Measurements from ENCODE around the gene PLA2G4A. TPM values are rescaled to one million over a fixed set of nuclear protein-coding genes. Genes with fewer than 3 reads are reported as not detected.

The PLA2G4A gene
- total and polyA plus RNA-seq, 5 donors from 2014 or later = not detected

DNA sequence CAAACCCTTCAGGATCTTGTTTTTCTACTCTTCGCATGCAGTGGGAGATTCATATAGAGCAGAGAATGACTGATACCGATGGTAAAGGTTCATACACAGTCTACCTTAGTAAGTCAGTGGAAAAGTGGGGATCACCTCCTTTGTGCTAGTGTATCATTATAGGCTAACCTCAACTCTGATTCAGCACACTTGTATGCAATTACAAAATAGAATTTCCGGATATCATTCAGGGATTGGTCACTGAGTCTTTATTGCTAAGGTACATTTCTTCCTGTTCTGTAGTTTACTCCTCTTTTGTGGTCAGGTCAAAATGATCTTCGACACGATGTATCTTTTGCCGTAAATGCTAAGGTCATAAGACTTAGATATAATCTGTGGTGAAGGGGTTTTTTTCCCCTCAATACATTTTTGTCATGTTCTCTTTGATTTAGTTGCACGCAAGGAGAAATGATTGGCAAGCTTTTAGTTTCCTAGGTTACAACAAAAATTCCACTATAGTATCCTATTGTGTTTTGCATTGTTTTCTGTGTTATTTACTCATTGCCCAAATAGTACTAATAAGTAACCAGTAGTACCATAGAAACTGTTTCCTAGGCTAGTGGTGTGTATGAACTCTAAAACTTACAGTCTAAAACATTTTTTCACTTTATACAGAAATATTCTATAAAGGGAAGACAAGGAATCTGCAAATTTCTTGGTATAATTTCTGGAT lies 35.7 kb upstream of the PLA2G4A start:
- Mint-ChIP-seq H3K4me1 (no peaks in the 10 kb centered on the region), H3K27ac (no peak overlapping the region), H3K27me3 (no peaks in the 10 kb centered on the region), H3K4me3 (no peak overlapping the region), H3K36me3 (no peaks in the 10 kb centered on the region), H3K9me3 (peaks cover 0 to 5% (median 0%) of the 10 kb centered on the region in 7 donors)
- no peak for DNase-seq
- no peak for ATAC-seq (ENCODE audit: low read depth in 2 of 2)
- H3K36me3 ChIP-seq (ENCODE audit: control insufficient read depth, insufficient read depth, low read length) = no peaks in the 10 kb centered on the region
- no peak overlapping the region for H3K27ac ChIP-seq (ENCODE audit: insufficient read depth, low read length, poor library complexity, severe bottlenecking)
- H3K4me3 ChIP-seq (ENCODE audit: low read depth, low read length) = no peak overlapping the region
- H3K9me3 ChIP-seq (ENCODE audit: control insufficient read depth in 2 of 2, low read length in 2 of 2) = no peaks in the 10 kb centered on the region
- H3K27me3 ChIP-seq (ENCODE audit: control insufficient read depth, insufficient read depth, low read length) = no peaks in the 10 kb centered on the region
- no peaks in the 10 kb centered on the region for H3K4me1 ChIP-seq (ENCODE audit: control insufficient read depth, insufficient read depth, low read length, poor library complexity, severe bottlenecking)

- Histone ChIP-seq H3K27ac (ENCODE audit: insufficient read depth, low read length, poor library complexity, severe bottlenecking) (no peak overlapping the region), H3K4me1 (ENCODE audit: control insufficient read depth, insufficient read depth, low read length, poor library complexity, severe bottlenecking) (no peaks in the 10 kb centered on the region), H3K9me3 (ENCODE audit: control insufficient read depth in 2 of 2, low read length in 2 of 2) (no peaks in the 10 kb centered on the region)
Observed at GRCh38 chr1:186793582-186793927, 35.2 kb upstream of the PLA2G4A start.

GRCh38 chr1:186798960-186799688 lies 29.6 kb upstream of the PLA2G4A start:
- no peak overlapping the region for H3K4me3 ChIP-seq (ENCODE audit: low read depth, low read length)
- H3K27ac Mint-ChIP-seq = no peak overlapping the region
- H3K27me3 ChIP-seq (ENCODE audit: control insufficient read depth, insufficient read depth, low read length) = no peaks in the 10 kb centered on the region
- ATAC-seq (ENCODE audit: low read depth in 2 of 2) (no peak), DNase-seq (no peak)
- H3K9me3 Mint-ChIP-seq = peaks cover 0 to 1% (median 0%) of the 10 kb centered on the region in 7 donors
- H3K4me1 Mint-ChIP-seq = no peaks in the 10 kb centered on the region
- no peaks in the 10 kb centered on the region for H3K36me3 Mint-ChIP-seq
- no peaks in the 10 kb centered on the region for H3K9me3 ChIP-seq (ENCODE audit: control insufficient read depth in 2 of 2, low read length in 2 of 2)
- no peak overlapping the region for H3K4me3 Mint-ChIP-seq
- no peaks in the 10 kb centered on the region for H3K4me1 ChIP-seq (ENCODE audit: control insufficient read depth, insufficient read depth, low read length, poor library complexity, severe bottlenecking)
- H3K27ac ChIP-seq (ENCODE audit: insufficient read depth, low read length, poor library complexity, severe bottlenecking) = no peak overlapping the region
- H3K27me3 Mint-ChIP-seq = no peaks in the 10 kb centered on the region
- H3K36me3 ChIP-seq (ENCODE audit: control insufficient read depth, insufficient read depth, low read length) = no peaks in the 10 kb centered on the region

More at GRCh38 chr1:186793582-186793927, 35.2 kb upstream of the PLA2G4A start:
- Mint-ChIP-seq H3K4me3 (no peak overlapping the region), H3K27me3 (no peaks in the 10 kb centered on the region), H3K36me3 (no peaks in the 10 kb centered on the region), H3K9me3 (peaks cover 0 to 5% (median 0%) of the 10 kb centered on the region in 7 donors), H3K27ac (no peak overlapping the region), H3K4me1 (no peaks in the 10 kb centered on the region)
- ATAC-seq (ENCODE audit: low read depth in 2 of 2) (no peak), DNase-seq (no peak)
- no peak overlapping the region for H3K4me3 ChIP-seq (ENCODE audit: low read depth, low read length)
- H3K27me3 ChIP-seq (ENCODE audit: control insufficient read depth, insufficient read depth, low read length) = no peaks in the 10 kb centered on the region
- H3K36me3 ChIP-seq (ENCODE audit: control insufficient read depth, insufficient read depth, low read length) = no peaks in the 10 kb centered on the region

DNA sequence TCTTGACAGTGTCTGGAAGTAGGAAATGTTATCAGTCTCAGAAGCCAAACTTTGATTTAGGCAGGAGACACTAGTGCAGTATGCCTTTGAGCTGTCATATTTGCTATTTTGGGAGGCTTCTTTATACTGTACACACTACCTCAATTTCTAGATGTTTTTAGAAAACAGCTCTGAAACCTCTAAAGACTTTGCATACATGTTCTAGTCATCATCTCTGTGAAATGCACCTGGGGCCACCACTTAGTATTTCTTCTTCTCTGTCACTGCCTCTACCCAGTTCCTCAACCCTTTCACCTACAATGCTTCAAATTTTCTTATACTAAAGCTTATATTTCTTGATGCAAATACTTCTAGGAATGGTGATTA lies 29.1 kb upstream of the PLA2G4A start:
- Mint-ChIP-seq H3K4me3 (no peak overlapping the region), H3K4me1 (no peaks in the 10 kb centered on the region), H3K27me3 (no peaks in the 10 kb centered on the region), H3K36me3 (no peaks in the 10 kb centered on the region), H3K27ac (no peak overlapping the region), H3K9me3 (peaks cover 0 to 1% (median 0%) of the 10 kb centered on the region in 7 donors)
- H3K36me3 ChIP-seq (ENCODE audit: control insufficient read depth, insufficient read depth, low read length) = no peaks in the 10 kb centered on the region
- no peaks in the 10 kb centered on the region for H3K27me3 ChIP-seq (ENCODE audit: control insufficient read depth, insufficient read depth, low read length)
- H3K4me3 ChIP-seq (ENCODE audit: low read depth, low read length) = no peak overlapping the region
- no peaks in the 10 kb centered on the region for H3K9me3 ChIP-seq (ENCODE audit: control insufficient read depth in 2 of 2, low read length in 2 of 2)
- no peak overlapping the region for H3K27ac ChIP-seq (ENCODE audit: insufficient read depth, low read length, poor library complexity, severe bottlenecking)
- no peaks in the 10 kb centered on the region for H3K4me1 ChIP-seq (ENCODE audit: control insufficient read depth, insufficient read depth, low read length, poor library complexity, severe bottlenecking)
- no peak for DNase-seq
- ATAC-seq (ENCODE audit: low read depth in 2 of 2) = no peak

DNA sequence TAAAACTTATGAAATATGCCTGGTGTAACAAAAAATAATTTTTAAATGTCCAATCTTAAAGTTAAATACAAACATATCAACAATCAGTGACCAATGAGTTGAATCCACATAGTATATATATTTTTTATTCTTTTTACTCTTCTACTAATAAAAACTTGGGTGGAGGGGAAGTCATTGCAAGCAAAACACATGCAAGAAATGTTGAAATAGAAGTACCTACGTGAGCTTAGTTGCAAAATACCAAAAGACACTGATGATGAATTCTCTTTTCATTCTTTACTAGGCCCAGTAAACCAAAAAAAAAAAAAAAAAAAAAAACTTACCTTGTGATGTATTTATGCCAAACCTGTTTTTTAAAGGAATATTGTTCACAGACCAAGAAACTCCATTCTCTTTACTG lies 26.4 kb upstream of the PLA2G4A start:
- DNase-seq (no peak), ATAC-seq (ENCODE audit: low read depth in 2 of 2) (no peak)
- Histone ChIP-seq H3K9me3 (ENCODE audit: control insufficient read depth in 2 of 2, low read length in 2 of 2) (no peaks in the 10 kb centered on the region), H3K36me3 (ENCODE audit: control insufficient read depth, insufficient read depth, low read length) (no peaks in the 10 kb centered on the region), H3K4me3 (ENCODE audit: low read depth, low read length) (no peak overlapping the region), H3K27me3 (ENCODE audit: control insufficient read depth, insufficient read depth, low read length) (no peaks in the 10 kb centered on the region), H3K27ac (ENCODE audit: insufficient read depth, low read length, poor library complexity, severe bottlenecking) (no peak overlapping the region), H3K4me1 (ENCODE audit: control insufficient read depth, insufficient read depth, low read length, poor library complexity, severe bottlenecking) (no peaks in the 10 kb centered on the region)
- Mint-ChIP-seq H3K9me3 (no peaks in the 10 kb centered on the region), H3K36me3 (no peaks in the 10 kb centered on the region), H3K4me1 (no peaks in the 10 kb centered on the region), H3K4me3 (no peak overlapping the region), H3K27ac (no peak overlapping the region), H3K27me3 (no peaks in the 10 kb centered on the region)

DNA sequence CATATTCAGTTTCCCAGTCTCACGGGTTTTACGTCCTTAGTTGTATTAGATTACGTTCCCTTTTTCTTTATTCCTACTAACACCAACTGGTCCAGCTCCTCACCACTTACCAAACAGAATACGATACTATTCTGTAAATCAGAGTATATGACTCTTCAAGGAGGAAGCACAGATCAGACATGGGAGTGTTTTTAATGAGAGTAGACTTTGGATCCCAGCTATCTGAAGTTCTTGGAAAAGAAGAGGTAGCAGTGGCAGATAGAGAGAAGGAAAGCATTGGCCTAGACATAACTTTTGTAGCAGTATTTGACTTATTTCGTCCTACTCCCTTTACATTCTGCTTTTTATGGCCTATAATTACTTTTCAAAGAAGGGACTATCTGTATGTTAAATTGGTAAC lies 24.1 kb upstream of the PLA2G4A start:
- Histone ChIP-seq H3K27me3 (ENCODE audit: control insufficient read depth, insufficient read depth, low read length) (no peaks in the 10 kb centered on the region), H3K4me3 (ENCODE audit: low read depth, low read length) (no peak overlapping the region), H3K27ac (ENCODE audit: insufficient read depth, low read length, poor library complexity, severe bottlenecking) (no peak overlapping the region), H3K9me3 (ENCODE audit: control insufficient read depth in 2 of 2, low read length in 2 of 2) (no peaks in the 10 kb centered on the region), H3K4me1 (ENCODE audit: control insufficient read depth, insufficient read depth, low read length, poor library complexity, severe bottlenecking) (no peaks in the 10 kb centered on the region), H3K36me3 (ENCODE audit: control insufficient read depth, insufficient read depth, low read length) (no peaks in the 10 kb centered on the region)
- Mint-ChIP-seq H3K27me3 (no peaks in the 10 kb centered on the region), H3K4me3 (no peak overlapping the region), H3K9me3 (no peaks in the 10 kb centered on the region), H3K36me3 (no peaks in the 10 kb centered on the region), H3K27ac (no peak overlapping the region), H3K4me1 (no peaks in the 10 kb centered on the region)
- DNase-seq (no peak), ATAC-seq (ENCODE audit: low read depth in 2 of 2) (no peak)

DNA sequence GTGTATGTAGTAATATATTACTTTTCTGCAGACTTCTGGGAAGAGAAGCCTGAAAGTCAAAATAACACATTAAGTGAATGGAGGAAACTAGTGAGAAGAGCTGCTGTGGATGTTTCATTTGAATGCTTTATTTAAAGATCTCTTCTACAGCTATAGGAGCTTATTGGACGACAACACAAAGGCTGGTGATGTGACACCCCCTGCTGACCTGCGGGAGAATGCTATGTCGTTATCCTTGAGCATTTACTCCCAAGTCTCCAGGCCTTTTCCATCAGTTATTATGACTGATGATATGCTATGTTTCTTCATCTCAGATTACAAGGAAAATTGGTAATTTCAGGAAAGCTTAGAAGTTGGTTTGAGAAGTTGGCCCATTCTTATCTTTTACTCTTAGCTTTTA lies 22.3 kb upstream of the PLA2G4A start:
- Mint-ChIP-seq H3K9me3 (no peaks in the 10 kb centered on the region), H3K4me1 (no peaks in the 10 kb centered on the region), H3K27ac (no peak overlapping the region), H3K36me3 (no peaks in the 10 kb centered on the region), H3K4me3 (no peak overlapping the region), H3K27me3 (no peaks in the 10 kb centered on the region)
- Histone ChIP-seq H3K4me3 (ENCODE audit: low read depth, low read length) (no peak overlapping the region), H3K9me3 (ENCODE audit: control insufficient read depth in 2 of 2, low read length in 2 of 2) (no peaks in the 10 kb centered on the region), H3K36me3 (ENCODE audit: control insufficient read depth, insufficient read depth, low read length) (no peaks in the 10 kb centered on the region), H3K27ac (ENCODE audit: insufficient read depth, low read length, poor library complexity, severe bottlenecking) (no peak overlapping the region), H3K27me3 (ENCODE audit: control insufficient read depth, insufficient read depth, low read length) (no peaks in the 10 kb centered on the region), H3K4me1 (ENCODE audit: control insufficient read depth, insufficient read depth, low read length, poor library complexity, severe bottlenecking) (no peaks in the 10 kb centered on the region)
- DNase-seq (peak in 1 of 3 donors; percentile 10), ATAC-seq (ENCODE audit: low read depth in 2 of 2) (no peak)

- Mint-ChIP-seq H3K36me3 (no peaks in the 10 kb centered on the region), H3K4me3 (no peak overlapping the region), H3K27me3 (no peaks in the 10 kb centered on the region), H3K27ac (no peak overlapping the region), H3K4me1 (no peaks in the 10 kb centered on the region), H3K9me3 (no peaks in the 10 kb centered on the region)
- no peaks in the 10 kb centered on the region for H3K36me3 ChIP-seq (ENCODE audit: control insufficient read depth, insufficient read depth, low read length)
- H3K27ac ChIP-seq (ENCODE audit: insufficient read depth, low read length, poor library complexity, severe bottlenecking) = no peak overlapping the region
- DNase-seq (no peak), ATAC-seq (ENCODE audit: low read depth in 2 of 2) (no peak)
- no peaks in the 10 kb centered on the region for H3K27me3 ChIP-seq (ENCODE audit: control insufficient read depth, insufficient read depth, low read length)
- H3K4me3 ChIP-seq (ENCODE audit: low read depth, low read length) = no peak overlapping the region
- H3K4me1 ChIP-seq (ENCODE audit: control insufficient read depth, insufficient read depth, low read length, poor library complexity, severe bottlenecking) = no peaks in the 10 kb centered on the region
- H3K9me3 ChIP-seq (ENCODE audit: control insufficient read depth in 2 of 2, low read length in 2 of 2) = no peaks in the 10 kb centered on the region
Observed at GRCh38 chr1:186807163-186807562, 21.6 kb upstream of the PLA2G4A start.
